Cardiac fibroblast (primary cell): ENCODE results near the gene ZNF524.

Experiments
- DNase-seq, 2 donors: peaks; one replicate each; pipeline versions ENCODE4 v3.0.0 to v3.0.0-alpha.2; 2010; ENCODE audit warnings: low read depth in 2 of 2
- H3K4me3 ChIP-seq, 2 donors: replicated peaks in 1 of 2; 1 replicate in 1 of 2; 2 replicates in 1 of 2; pipeline ENCODE4 v1.5.1; 2011; ENCODE audit warnings: low read depth in 2 of 2, low read length in 2 of 2, mild to moderate bottlenecking in 2 of 2, moderate library complexity in 1 of 2
- CTCF ChIP-seq: IDR thresholded peaks from one replicate; pipeline ENCODE4 v1.5.1; 2011; ENCODE audit warnings: low read depth, mild to moderate bottlenecking, low read length, inconsistent platforms

Gene ZNF524

DNA sequence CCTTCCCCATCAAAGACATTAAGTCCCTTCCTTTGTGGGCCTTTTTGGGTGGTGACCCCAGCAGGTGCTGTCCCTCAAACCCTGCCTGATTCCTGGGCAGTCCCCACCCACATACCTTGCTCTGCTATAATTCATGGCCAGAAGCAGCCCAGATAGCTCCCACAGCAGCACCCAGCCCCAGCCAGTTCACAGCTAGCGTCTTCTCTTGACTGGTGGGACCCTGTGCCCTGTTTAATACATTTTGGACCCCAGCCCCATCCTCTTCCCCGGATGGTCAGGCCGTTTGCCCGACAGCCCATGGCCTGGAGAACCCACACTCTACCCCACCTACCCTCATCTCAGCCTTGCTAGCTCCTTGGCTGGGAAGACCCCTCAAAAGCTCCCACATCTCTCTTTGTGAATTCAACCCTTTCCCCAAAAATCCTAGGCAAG, 50.1 kb downstream of the ZNF524 start:
- DNase-seq = no peak
- no peak for TF ChIP-seq CTCF
- no peak overlapping the region for H3K4me3 ChIP-seq

DNA sequence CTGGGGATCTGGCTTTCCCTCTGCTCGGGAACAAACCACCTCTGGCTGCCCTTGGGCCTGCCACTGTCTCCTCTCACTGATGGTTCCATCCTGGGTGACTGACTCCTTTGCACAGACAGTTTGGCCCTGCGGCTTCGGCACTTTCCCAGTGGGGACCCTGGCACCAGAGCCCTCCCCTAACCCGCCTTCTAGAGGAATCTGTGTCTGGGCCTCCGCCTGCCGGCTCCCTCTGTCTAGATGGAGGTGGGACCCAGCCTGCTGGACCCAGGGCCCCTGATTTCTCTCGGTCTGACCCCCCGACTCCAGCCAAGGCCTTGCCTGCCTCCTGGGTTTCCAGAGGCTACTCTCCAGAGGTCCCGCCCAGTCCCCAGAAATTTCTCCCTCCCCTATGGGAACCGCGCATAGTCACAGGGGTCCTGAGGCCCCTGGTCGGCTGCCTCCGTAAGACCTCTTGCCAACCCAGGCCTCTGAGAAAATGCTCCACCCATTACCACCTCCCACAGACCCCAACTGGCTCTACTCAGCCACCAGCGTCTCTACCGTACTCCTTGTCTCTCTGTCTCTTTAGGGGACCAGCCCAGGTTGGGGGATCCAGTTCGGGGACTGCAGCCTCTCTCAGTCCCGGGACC, 50.6 kb downstream of the ZNF524 start:
- DNase-seq = no peak
- TF ChIP-seq CTCF = no peak
- no peak overlapping the region for H3K4me3 ChIP-seq

DNA sequence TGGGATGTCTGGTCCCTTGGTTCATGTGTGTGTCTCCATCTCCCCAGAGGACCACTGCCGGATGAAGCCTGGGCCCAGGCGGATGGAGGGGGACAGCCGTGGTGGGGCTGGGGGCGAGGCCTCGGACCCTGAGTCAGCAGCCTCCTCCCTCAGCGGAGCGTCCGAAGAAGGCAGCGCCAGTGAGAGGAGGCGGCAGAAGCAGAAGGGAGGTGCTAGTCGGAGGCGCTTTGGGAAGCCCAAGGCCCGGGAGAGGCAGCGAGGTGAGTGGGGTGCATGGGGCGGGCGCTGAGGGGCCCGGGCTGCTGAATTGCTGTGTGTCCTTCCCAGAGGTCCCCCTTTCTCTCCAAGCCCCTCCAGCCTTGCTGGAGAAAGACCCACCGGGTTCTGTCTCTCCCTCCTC, 51.1 kb downstream of the ZNF524 start:
- TF ChIP-seq CTCF = no peak
- H3K4me3 ChIP-seq = no peak overlapping the region

GRCh38 chr19:55652311-55653128, 52.4 kb downstream of the ZNF524 start:
- no peak for DNase-seq
- TF ChIP-seq CTCF = no peak
- no peak overlapping the region for H3K4me3 ChIP-seq

More for the DNA sequence above, 51.1 kb downstream of the ZNF524 start:
- no peak for DNase-seq
